IPS DF 6.9 (cell line): ENCODE data around the gene FANCE.

Source experiments
- DNase-seq: peaks from one replicate; pipeline ENCODE4 v3.0.0-alpha.2; 2013; ENCODE audit warnings: low read depth, low spot score
- H3K27ac ChIP-seq: one replicate; pipeline ENCODE4 v1.5.1; 2013; ENCODE audit warnings: low read length, control low read depth
- H3K27me3 ChIP-seq: 2 replicates; pipeline ENCODE4 v1.6.1; 2013; ENCODE audit warnings: mild to moderate bottlenecking, low read length; ENCODE audit not compliant: control insufficient read depth, insufficient read depth
- H3K36me3 ChIP-seq: 2 replicates; pipeline ENCODE4 v1.6.1; 2013; ENCODE audit warnings: low read length; ENCODE audit not compliant: control insufficient read depth, insufficient read depth
- H3K4me1 ChIP-seq: 2 replicates; pipeline ENCODE4 v1.6.1; 2013; ENCODE audit warnings: low read length; ENCODE audit not compliant: control insufficient read depth, insufficient read depth
- H3K4me3 ChIP-seq: 2 replicates; pipeline ENCODE4 v1.5.1; 2013; ENCODE audit warnings: mild to moderate bottlenecking, low read length
- H3K9me3 ChIP-seq: 2 replicates; pipeline ENCODE4 v1.6.1; 2013; ENCODE audit warnings: low read length, inconsistent platforms; ENCODE audit not compliant: control insufficient read depth, insufficient read depth
- WGBS: extraction: QIAGEN DNeasy Blood & Tissue Kit; methylation state at CpG from one replicate; pipeline ENCODE4 v1.1.7; 2013; ENCODE audit warnings: mixed read lengths, missing lambda C conversion rate; ENCODE audit not compliant: insufficient read length, insufficient coverage; 5-methylcytosine and 5-hydroxymethylcytosine counted together

The FANCE gene

GRCh38 chr6:35468181-35468979, 16.2 kb downstream of the FANCE start, which contains the start of gene RPL10A:
Gene RPL10A, plus strand, starts transcription at chr6:35468401. Its CDS starts 34 bp downstream, at chr6:35468435.
- Histone ChIP-seq H3K9me3 (no peaks in the 10 kb centered on the region), H3K4me1 (no peaks in the 10 kb centered on the region; the same call in 1 of the 2 replicates), H3K27ac (no peak within 1 kb of the TSS), H3K4me3 (peak within 1 kb of the TSS; percentile 64), H3K27me3 (no peaks in the 10 kb centered on the region), H3K36me3 (peaks cover 32% of the 10 kb centered on the region)
- no CpG with 5 or more reads among the region's 86 CpGs for WGBS
- peak; percentile 94 for DNase-seq

- H3K4me1 ChIP-seq: no peaks in the 10 kb centered on the region; the same call in 1 of the 2 replicates
- H3K36me3 ChIP-seq: peaks cover 32% of the 10 kb centered on the region
- no peak overlapping the region for H3K27ac ChIP-seq
- no peak for DNase-seq
- H3K9me3 ChIP-seq: no peaks in the 10 kb centered on the region
- no peaks in the 10 kb centered on the region for H3K27me3 ChIP-seq
- H3K4me3 ChIP-seq: peak overlapping the region; percentile 64
- no CpG with 5 or more reads among the region's 37 CpGs for WGBS
Observed at GRCh38 chr6:35468980-35469750, 17.0 kb downstream of the FANCE start.

- peak overlapping the region; percentile 64 for H3K4me3 ChIP-seq
- WGBS: no CpG with 5 or more reads among the region's 18 CpGs
- no peaks in the 10 kb centered on the region for H3K9me3 ChIP-seq
- H3K4me1 ChIP-seq: no peaks in the 10 kb centered on the region; the same call in 1 of the 2 replicates
- no peak overlapping the region for H3K27ac ChIP-seq
- H3K27me3 ChIP-seq: no peaks in the 10 kb centered on the region
- DNase-seq: no peak
- H3K36me3 ChIP-seq: peaks cover 32% of the 10 kb centered on the region
Observed at GRCh38 chr6:35469751-35470662, 17.9 kb downstream of the FANCE start.

GRCh38 chr6:35470663-35471120, 18.6 kb downstream of the FANCE start:
- Histone ChIP-seq H3K27me3 (no peaks in the 10 kb centered on the region), H3K36me3 (peaks cover 37% of the 10 kb centered on the region), H3K4me3 (no peak overlapping the region), H3K27ac (no peak overlapping the region), H3K4me1 (no peaks in the 10 kb centered on the region; the same call in 1 of the 2 replicates), H3K9me3 (no peaks in the 10 kb centered on the region)
- WGBS: no CpG with 5 or more reads among the region's 3 CpGs
- DNase-seq: no peak

GRCh38 chr6:35471836-35472345, 19.8 kb downstream of the FANCE start:
- WGBS: no CpG with 5 or more reads among the region's 8 CpGs
- Histone ChIP-seq H3K27me3 (no peaks in the 10 kb centered on the region), H3K4me3 (no peak overlapping the region), H3K36me3 (peaks cover 37% of the 10 kb centered on the region), H3K9me3 (no peaks in the 10 kb centered on the region), H3K4me1 (no peaks in the 10 kb centered on the region; the same call in 1 of the 2 replicates), H3K27ac (no peak overlapping the region)
- DNase-seq: no peak

- no peaks in the 10 kb centered on the region for H3K9me3 ChIP-seq
- no peaks in the 10 kb centered on the region for H3K27me3 ChIP-seq
- no peak for DNase-seq
- no peak overlapping the region for H3K4me3 ChIP-seq
- H3K27ac ChIP-seq: no peak overlapping the region
- peaks cover 40% of the 10 kb centered on the region for H3K36me3 ChIP-seq
- no CpG with 5 or more reads among the region's 9 CpGs for WGBS
- no peaks in the 10 kb centered on the region for H3K4me1 ChIP-seq
Observed at GRCh38 chr6:35473075-35473849, 21.1 kb downstream of the FANCE start.

GRCh38 chr6:35473850-35474130, 21.7 kb downstream of the FANCE start:
- Histone ChIP-seq H3K4me3 (no peak overlapping the region), H3K27me3 (no peaks in the 10 kb centered on the region), H3K4me1 (no peaks in the 10 kb centered on the region), H3K9me3 (no peaks in the 10 kb centered on the region), H3K27ac (no peak overlapping the region), H3K36me3 (peaks cover 40% of the 10 kb centered on the region)
- no peak for DNase-seq

- no peak for DNase-seq
- Histone ChIP-seq H3K4me1 (no peaks in the 10 kb centered on the region), H3K4me3 (no peak overlapping the region), H3K9me3 (no peaks in the 10 kb centered on the region), H3K27ac (no peak overlapping the region), H3K27me3 (no peaks in the 10 kb centered on the region), H3K36me3 (peaks cover 38% of the 10 kb centered on the region)
- WGBS: no CpG with 5 or more reads among the region's 14 CpGs
Observed at GRCh38 chr6:35474131-35474941, 22.2 kb downstream of the FANCE start.

GRCh38 chr6:35474942-35475570, 22.9 kb downstream of the FANCE start:
- no peaks in the 10 kb centered on the region for H3K9me3 ChIP-seq
- no peaks in the 10 kb centered on the region for H3K4me1 ChIP-seq
- no peak for DNase-seq
- peaks cover 36% of the 10 kb centered on the region for H3K36me3 ChIP-seq
- H3K27me3 ChIP-seq: no peaks in the 10 kb centered on the region
- WGBS: no CpG with 5 or more reads among the region's 20 CpGs
- no peak overlapping the region for H3K27ac ChIP-seq
- no peak overlapping the region for H3K4me3 ChIP-seq
